CD14-positive monocyte (primary cell): Measurements from ENCODE around the gene XYLB. TPM values are rescaled to one million over a fixed set of nuclear protein-coding genes. Genes with fewer than 3 reads are reported as not detected.
A peak's percentile ranks its signal among the peaks of the same experiment; 100 is the strongest.

Experiments used
- DNase-seq, 3 donors: peaks; one replicate each; pipeline ENCODE4 v3.0.0-alpha.2; 2011 to 2022
- H2AFZ ChIP-seq: 2 replicates; pipeline ENCODE4 v1.6.0; 2012; ENCODE audit warnings: mild to moderate bottlenecking, low read depth, low read length, inconsistent platforms; ENCODE audit not compliant: insufficient read depth, poor library complexity, severe bottlenecking
- H3K27ac ChIP-seq, 2 donors: 1 replicate in 1 of 2; 2 replicates in 1 of 2; pipeline ENCODE4 v1.5.1; 2012 to 2013; ENCODE audit warnings: low read length in 2 of 2, control low read depth in 1 of 2, inconsistent platforms in 1 of 2, low read depth in 1 of 2, mild to moderate bottlenecking in 1 of 2
- H3K27me3 ChIP-seq, 2 donors: one replicate each; pipeline versions ENCODE4 v1.6.0 to v1.6.1; 2011 to 2013; ENCODE audit warnings: low read length in 2 of 2; ENCODE audit not compliant: control insufficient read depth in 2 of 2, insufficient read depth in 2 of 2
- H3K36me3 ChIP-seq, 2 donors: replicated peaks in 1 of 2; 1 replicate in 1 of 2; 2 replicates in 1 of 2; pipeline versions ENCODE4 v1.5.1 to v1.6.1; 2012 to 2013; ENCODE audit warnings: low read length in 2 of 2, control low read depth in 1 of 2, inconsistent platforms in 1 of 2, mild to moderate bottlenecking in 1 of 2; ENCODE audit not compliant: insufficient read depth in 2 of 2, control insufficient read depth in 1 of 2
- H3K4me1 ChIP-seq, 2 donors: 1 replicate in 1 of 2; 2 replicates in 1 of 2; pipeline versions ENCODE4 v1.5.1 to v1.6.1; 2012 to 2013; ENCODE audit warnings: low read length in 2 of 2, control low read depth in 1 of 2, inconsistent platforms in 1 of 2, mild to moderate bottlenecking in 1 of 2, moderate library complexity in 1 of 2; ENCODE audit not compliant: insufficient read depth in 2 of 2, control insufficient read depth in 1 of 2
- H3K4me2 ChIP-seq: replicated peaks from 2 replicates; pipeline ENCODE3; 2012; ENCODE audit warnings: low read length, moderate library complexity, mild to moderate bottlenecking; ENCODE audit not compliant: poor library complexity, severe bottlenecking; ENCODE audit errors: extremely low read depth
- H3K4me3 ChIP-seq, 3 experiments: fragments of 200-600 bp in 1 of 3; sonication (generic) in 1 of 3; replicated peaks in 1 of 3; 1 replicate in 2 of 3; 2 replicates in 1 of 3; pipeline ENCODE4 v1.5.1; 2011 to 2013; ENCODE audit warnings: low read length in 3 of 3, mild to moderate bottlenecking in 3 of 3, control low read depth in 2 of 3, low read depth in 2 of 3, inconsistent platforms in 1 of 3, moderate library complexity in 1 of 3
- H3K79me2 ChIP-seq: 2 replicates; pipeline ENCODE4 v1.6.0; 2012; ENCODE audit warnings: mild to moderate bottlenecking, control low read depth, inconsistent platforms, low read length, moderate library complexity; ENCODE audit not compliant: insufficient read depth
- H3K9ac ChIP-seq: 2 replicates; pipeline ENCODE4 v1.6.0; 2017; ENCODE audit warnings: low read length, mild to moderate bottlenecking; ENCODE audit not compliant: insufficient read depth, poor library complexity, severe bottlenecking
- H3K9me3 ChIP-seq, 2 donors: replicated peaks in 1 of 2; 1 replicate in 1 of 2; 2 replicates in 1 of 2; pipeline versions ENCODE4 v1.5.1 to v1.6.1; 2012 to 2013; ENCODE audit warnings: low read length in 2 of 2, control low read depth in 1 of 2; ENCODE audit not compliant: control insufficient read depth in 1 of 2, insufficient read depth in 1 of 2
- H4K20me1 ChIP-seq: 2 replicates; pipeline ENCODE4 v1.6.0; 2012; ENCODE audit warnings: mild to moderate bottlenecking, low read length, control low read depth, moderate library complexity; ENCODE audit not compliant: insufficient read depth
- H3K27ac Mint-ChIP-seq, 7 donors: one replicate each; pipeline ENCODE4 v1.8.0; 2020; ENCODE audit warnings: mild to moderate bottlenecking in 7 of 7, mixed read lengths in 7 of 7, moderate library complexity in 6 of 7, inconsistent platforms in 2 of 7
- H3K27me3 Mint-ChIP-seq, 3 donors: one replicate each; pipeline ENCODE4 v1.8.0; 2021 to 2022; ENCODE audit warnings: low read depth in 3 of 3, mild to moderate bottlenecking in 3 of 3, mixed read lengths in 3 of 3, moderate library complexity in 3 of 3, inconsistent platforms in 1 of 3
- H3K36me3 Mint-ChIP-seq, 2 donors: one replicate each; pipeline ENCODE4 v1.8.0; 2020; ENCODE audit warnings: mixed read lengths in 2 of 2, inconsistent platforms in 1 of 2, mild to moderate bottlenecking in 1 of 2
- H3K4me1 Mint-ChIP-seq: one replicate; pipeline ENCODE4 v1.8.0; 2020; ENCODE audit warnings: mild to moderate bottlenecking, mixed read lengths
- H3K4me3 Mint-ChIP-seq, 2 donors: one replicate each; pipeline ENCODE4 v1.8.0; 2020; ENCODE audit warnings: mild to moderate bottlenecking in 2 of 2, mixed read lengths in 2 of 2, moderate library complexity in 1 of 2
- H3K9me3 Mint-ChIP-seq, 7 donors: one replicate each; pipeline ENCODE4 v1.8.0; 2020 to 2022; ENCODE audit warnings: mixed read lengths in 7 of 7, mild to moderate bottlenecking in 6 of 7, moderate library complexity in 6 of 7, inconsistent platforms in 2 of 7
- CTCF ChIP-seq: fragments of 200-600 bp; IDR thresholded peaks from one replicate; pipeline ENCODE4 v1.8.0; 2022; ENCODE audit warnings: antibody characterized with exemption, mild to moderate bottlenecking
- WGBS: methylation state at CpG from one replicate; pipeline ENCODE4 v1.1.5; 2013; ENCODE audit warnings: missing lambda C conversion rate; ENCODE audit not compliant: insufficient coverage; 5-methylcytosine and 5-hydroxymethylcytosine counted together
- intact Hi-C, 2 donors: fragments of 100-400 bp; cut with micrococcal nuclease; formaldehyde crosslinking; loops; one replicate each; pipeline versions ENCODE4 v1.15.0 to v1.15.1; 2023
- polyA plus RNA-seq, 3 donors: library from polyadenylated mRNA; depleted of rRNA in 1 of 3; unstranded in 2 of 3; stranded (reverse) in 1 of 3; fragments of 300-500 nt in 2 of 3; fragments of >200 nt in 1 of 3; fragmentation: Illumina TruSeq in 2 of 3; gene quantifications; 1 replicate in 2 of 3; 2 replicates in 1 of 3; pipeline ENCODE4 v1.2.3, GENCODE V29; 2012 to 2021

XYLB gene
- polyA plus RNA-seq, 3 donors = 0.60 to 1.00 (median 0.74) TPM

- Histone ChIP-seq H3K9me3 (peaks cover 0 to 4% of the 10 kb centered on the region in 2 donors), H4K20me1 (no peaks in the 10 kb centered on the region), H3K4me3 (peak overlapping the region in 2 of 3 experiments; percentile 32 to 78), H3K79me2 (no peaks in the 10 kb centered on the region), H3K9ac (peak overlapping the region; percentile 64), H3K27ac (no peak overlapping the region), H3K27me3 (no peaks in the 10 kb centered on the region), H3K4me1 (peaks cover 17 to 26% of the 10 kb centered on the region in 2 donors), H2AFZ (peak overlapping the region; percentile 98), H3K4me2 (peak overlapping the region; percentile 92), H3K36me3 (no peaks in the 10 kb centered on the region)
- TF ChIP-seq CTCF = no peak
- H3K4me1 Mint-ChIP-seq = peaks cover 12% of the 10 kb centered on the region
- DNase-seq = no peak
- intact Hi-C loops = loop anchor here (2.0 to 10.0 kb wide), 2 partner anchors 131 to 213 kb away; partner anchors contain the start of genes ACAA1 (in 1 of the 2) and MYD88 (in 1 of the 2)
- no peak overlapping the region for H3K4me3 Mint-ChIP-seq
- H3K9me3 Mint-ChIP-seq = peaks cover 0 to 8% (median 3%) of the 10 kb centered on the region in 7 donors
- H3K27ac Mint-ChIP-seq = peak overlapping the region in 3 of 7 donors; percentile 9 to 75 (median 68)
- peaks cover 4 to 5% of the 10 kb centered on the region in 2 donors for H3K36me3 Mint-ChIP-seq
- 95% methylated on average over 19 of the region's 19 CpGs for WGBS
- peaks cover 0 to 3% (median 1%) of the 10 kb centered on the region in 3 donors for H3K27me3 Mint-ChIP-seq
Observed at GRCh38 chr3:38347421-38348200, 1.0 kb downstream of the XYLB start.

DNA sequence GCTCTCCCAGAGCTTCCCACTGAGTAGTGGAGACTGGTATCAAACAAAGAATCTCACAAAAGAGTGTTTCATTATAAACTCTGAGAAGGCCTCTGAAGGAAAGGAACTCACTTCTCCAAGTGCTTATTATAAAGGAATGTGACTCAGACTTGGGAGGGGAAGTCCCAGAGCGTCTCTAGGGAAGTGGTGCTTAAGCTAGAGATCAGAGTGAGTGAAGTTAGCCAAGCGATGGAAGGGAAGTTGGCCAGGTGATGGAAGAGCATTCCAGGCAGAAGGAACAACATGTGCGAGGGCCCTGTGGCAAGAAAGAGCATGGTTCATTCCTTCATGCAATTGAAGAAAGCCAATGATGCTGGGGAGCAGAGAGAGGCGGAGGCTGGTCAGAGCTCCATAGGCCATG is 2.3 kb downstream of the XYLB start:
- H3K4me2 ChIP-seq = no peak overlapping the region
- peak overlapping the region in 1 of 2 donors; percentile 44 for H3K27ac ChIP-seq
- Mint-ChIP-seq H3K27me3 (peaks cover under 1 to 3% (median 1%) of the 10 kb centered on the region in 3 donors), H3K4me3 (no peak overlapping the region), H3K9me3 (peaks cover 0 to 5% (median 1%) of the 10 kb centered on the region in 7 donors), H3K27ac (no peak overlapping the region), H3K36me3 (peaks cover 8 to 9% of the 10 kb centered on the region in 2 donors), H3K4me1 (peaks cover 12% of the 10 kb centered on the region)
- no peak overlapping the region for H2AFZ ChIP-seq
- peaks cover 0 to 4% of the 10 kb centered on the region in 2 donors for H3K9me3 ChIP-seq
- no peak for TF ChIP-seq CTCF
- no peaks in the 10 kb centered on the region for H3K27me3 ChIP-seq
- 43% methylated on average over 4 of the region's 4 CpGs for WGBS
- no peak overlapping the region for H3K9ac ChIP-seq
- DNase-seq = peak; percentile 72 to 87 (median 83)
- peaks cover 17 to 26% of the 10 kb centered on the region in 2 donors for H3K4me1 ChIP-seq
- H3K4me3 ChIP-seq = no peak overlapping the region
- intact Hi-C loops = loop anchor here (2.0 to 10.0 kb wide), 2 partner anchors 130 to 214 kb away; partner anchors contain the start of genes ACAA1 (in 1 of the 2) and MYD88 (in 1 of the 2)
- H3K79me2 ChIP-seq = no peaks in the 10 kb centered on the region
- H3K36me3 ChIP-seq = no peaks in the 10 kb centered on the region
- H4K20me1 ChIP-seq = no peaks in the 10 kb centered on the region
